ENCODE results near the gene GALNT14. TPM values are rescaled to one million over a fixed set of nuclear protein-coding genes. Genes with fewer than 3 reads are reported as not detected.
A peak's percentile ranks its signal among the peaks of the same experiment; 100 is the strongest.

The GALNT14 gene
- total and polyA plus RNA-seq, 9 donors = 0.28 to 9.8 (median 1.6) TPM; not detected in 3

DNA sequence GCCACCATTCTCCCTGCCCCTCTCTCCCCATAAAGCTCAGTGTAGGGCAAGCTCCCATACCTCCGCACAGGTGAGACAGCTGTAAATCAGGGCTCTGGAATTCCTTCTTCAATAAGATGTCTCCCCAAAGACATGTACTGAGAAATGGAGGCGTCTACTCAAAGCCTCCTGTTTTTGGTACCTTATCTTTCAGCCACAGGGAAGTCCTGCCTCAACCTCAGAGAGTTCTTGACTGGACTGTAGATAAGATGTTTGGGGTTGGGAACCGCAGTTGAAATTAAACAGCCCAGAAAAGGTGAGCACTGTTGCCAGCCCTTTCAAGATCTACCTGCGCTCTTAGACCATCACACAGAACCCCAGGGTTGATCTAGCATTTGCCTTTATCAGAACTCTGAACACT, 1.4 kb upstream of the GALNT14 start:
- TF ChIP-seq EP300 (IDR thresholded peaks at IDR 0.05) (no peak), POLR2A (IDR thresholded peaks at IDR 0.05) (no peak)
- TF ChIP-seq, protein P1, sequence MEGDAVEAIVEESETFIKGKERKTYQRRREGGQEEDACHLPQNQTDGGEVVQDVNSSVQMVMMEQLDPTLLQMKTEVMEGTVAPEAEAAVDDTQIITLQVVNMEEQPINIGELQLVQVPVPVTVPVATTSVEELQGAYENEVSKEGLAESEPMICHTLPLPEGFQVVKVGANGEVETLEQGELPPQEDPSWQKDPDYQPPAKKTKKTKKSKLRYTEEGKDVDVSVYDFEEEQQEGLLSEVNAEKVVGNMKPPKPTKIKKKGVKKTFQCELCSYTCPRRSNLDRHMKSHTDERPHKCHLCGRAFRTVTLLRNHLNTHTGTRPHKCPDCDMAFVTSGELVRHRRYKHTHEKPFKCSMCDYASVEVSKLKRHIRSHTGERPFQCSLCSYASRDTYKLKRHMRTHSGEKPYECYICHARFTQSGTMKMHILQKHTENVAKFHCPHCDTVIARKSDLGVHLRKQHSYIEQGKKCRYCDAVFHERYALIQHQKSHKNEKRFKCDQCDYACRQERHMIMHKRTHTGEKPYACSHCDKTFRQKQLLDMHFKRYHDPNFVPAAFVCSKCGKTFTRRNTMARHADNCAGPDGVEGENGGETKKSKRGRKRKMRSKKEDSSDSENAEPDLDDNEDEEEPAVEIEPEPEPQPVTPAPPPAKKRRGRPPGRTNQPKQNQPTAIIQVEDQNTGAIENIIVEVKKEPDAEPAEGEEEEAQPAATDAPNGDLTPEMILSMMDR (IDR thresholded peaks at IDR 0.05) = no peak
- Histone ChIP-seq H3K27me3 (no peaks in the 10 kb centered on the region), H3K36me3 (no peaks in the 10 kb centered on the region), H3K4me3 (no peak overlapping the region), H3K27ac (no peak overlapping the region), H3K4me1 (ENCODE audit: insufficient read depth) (peaks cover 5% of the 10 kb centered on the region), H3K9me3 (no peaks in the 10 kb centered on the region)
- intact Hi-C loops (cut with DNase I) = no loop called here
- 91 to 96% (median 94%) methylated on average over 4 of the region's 4 CpGs for WGBS, 3 donors
- no peak for DNase-seq

DNA sequence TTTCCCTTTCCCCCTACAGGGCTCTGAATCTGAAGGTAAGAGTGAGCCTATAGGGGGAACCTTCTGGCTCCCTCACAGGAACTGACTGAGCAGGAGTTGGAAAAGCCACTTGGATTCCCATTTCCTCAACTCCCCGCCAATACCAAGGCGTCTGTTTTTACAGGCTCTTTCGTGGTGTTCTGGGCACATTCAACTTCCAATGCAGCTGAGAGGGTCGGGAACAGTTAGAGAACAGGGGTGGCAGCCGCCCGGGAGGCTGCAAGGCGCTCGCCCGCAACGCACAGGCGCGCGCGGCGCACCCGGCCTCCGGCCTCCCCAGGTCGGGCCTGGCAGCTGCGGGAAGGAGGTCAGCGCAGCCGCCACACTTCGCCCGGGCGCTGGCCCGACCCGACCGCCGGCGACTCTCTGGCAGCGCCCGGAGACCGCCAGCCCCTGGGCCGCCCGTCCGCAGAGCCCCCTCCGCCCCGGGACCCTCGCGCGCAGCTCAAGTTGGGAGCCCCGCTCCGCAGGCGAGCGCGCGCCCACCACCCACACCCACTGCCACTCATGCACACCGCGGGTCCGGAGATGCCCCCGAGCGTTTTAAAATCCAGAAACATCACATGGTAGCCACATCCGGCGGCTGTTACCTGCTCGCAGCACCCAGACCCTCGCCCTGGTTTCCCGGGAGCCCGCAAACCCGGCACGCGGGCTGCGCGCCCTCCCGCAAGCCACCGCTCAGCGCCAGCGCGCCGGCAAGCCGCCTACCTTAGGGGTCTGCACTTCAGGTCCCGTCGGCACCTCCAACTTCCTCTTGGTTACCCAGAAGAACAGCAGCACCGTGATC, 816 bp downstream of the GALNT14 start:
- Histone ChIP-seq H3K4me3 (peak overlapping the region; percentile 11), H3K36me3 (no peaks in the 10 kb centered on the region), H3K27ac (no peak overlapping the region), H3K9me3 (no peaks in the 10 kb centered on the region), H3K4me1 (ENCODE audit: insufficient read depth) (peaks cover 5% of the 10 kb centered on the region), H3K27me3 (no peaks in the 10 kb centered on the region)
- intact Hi-C loops (cut with DNase I) = no loop called here
- TF ChIP-seq POLR2A (IDR thresholded peaks at IDR 0.05) (no peak), EP300 (IDR thresholded peaks at IDR 0.05) (no peak)
- TF ChIP-seq, protein P1 (IDR thresholded peaks at IDR 0.05) = no peak
- WGBS, 3 donors = 1% methylated on average over 62 to 72 of the region's 72 CpGs
- DNase-seq = no peak

DNA sequence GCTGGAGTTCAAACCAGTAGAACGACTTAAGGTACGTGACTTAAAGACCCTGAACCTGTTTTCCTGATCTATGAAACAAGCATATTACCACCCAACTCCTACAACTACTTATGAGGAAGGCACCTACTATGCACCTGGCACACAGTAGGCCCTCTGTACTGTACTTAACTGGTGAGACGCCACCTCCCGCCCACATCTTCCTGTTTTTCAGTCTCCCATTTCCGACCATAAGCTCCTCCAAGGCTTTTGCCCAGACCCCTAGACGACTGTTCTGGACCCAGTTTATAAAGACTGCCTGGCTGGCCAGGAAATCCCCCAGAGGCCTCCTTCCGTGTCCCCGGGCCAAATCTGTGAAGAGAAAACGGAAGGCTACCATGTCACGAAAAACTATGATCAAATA, 1.5 kb downstream of the GALNT14 start:
- 42 to 46% (median 44%) methylated on average over 10 of the region's 10 CpGs for WGBS, 3 donors
- Histone ChIP-seq H3K9me3 (no peaks in the 10 kb centered on the region), H3K36me3 (no peaks in the 10 kb centered on the region), H3K27ac (no peak overlapping the region), H3K27me3 (no peaks in the 10 kb centered on the region), H3K4me3 (no peak overlapping the region), H3K4me1 (ENCODE audit: insufficient read depth) (peaks cover 5% of the 10 kb centered on the region)
- no peak for DNase-seq
- TF ChIP-seq POLR2A (IDR thresholded peaks at IDR 0.05) = no peak
- no peak for TF ChIP-seq EP300 (IDR thresholded peaks at IDR 0.05)
- TF ChIP-seq, protein P1 (IDR thresholded peaks at IDR 0.05) = no peak
- intact Hi-C loops (cut with DNase I) = no loop called here

DNA sequence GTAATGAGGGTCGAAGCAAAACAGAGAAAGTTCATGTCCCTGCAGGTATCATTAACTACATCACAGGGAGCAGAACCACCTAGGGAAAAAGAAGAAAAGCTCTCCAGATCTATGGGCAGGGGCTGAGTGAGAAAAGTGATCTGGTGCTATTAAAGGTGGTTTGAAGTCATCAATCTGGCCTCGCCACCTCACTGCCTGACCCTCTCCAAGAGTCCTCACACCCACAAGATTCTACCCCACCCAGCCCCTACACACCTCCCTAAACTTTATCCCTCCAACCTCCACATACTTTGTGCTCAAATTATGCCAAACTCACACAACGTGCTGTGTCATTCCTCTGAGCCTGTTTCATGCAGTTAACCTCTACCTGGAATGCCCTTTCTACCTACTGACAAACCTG, 2.2 kb downstream of the GALNT14 start:
- WGBS, 3 donors = 65 to 73% (median 70%) methylated on average over 3 of the region's 3 CpGs
- H3K27ac ChIP-seq = no peak overlapping the region
- H3K36me3 ChIP-seq = no peaks in the 10 kb centered on the region
- H3K4me3 ChIP-seq = no peak overlapping the region
- peaks cover 5% of the 10 kb centered on the region for H3K4me1 ChIP-seq (ENCODE audit: insufficient read depth)
- H3K27me3 ChIP-seq = no peaks in the 10 kb centered on the region
- TF ChIP-seq EP300 (IDR thresholded peaks at IDR 0.05) (no peak), POLR2A (IDR thresholded peaks at IDR 0.05) (no peak)
- TF ChIP-seq, protein P1 (IDR thresholded peaks at IDR 0.05) = no peak
- no peaks in the 10 kb centered on the region for H3K9me3 ChIP-seq
- intact Hi-C loops (cut with DNase I) = no loop called here
- DNase-seq = no peak

Data from ovary (tissue), 9 donors.